ENCODE measurements around the gene EGFL6. TPM values are rescaled to one million over a fixed set of nuclear protein-coding genes. Genes with fewer than 3 reads are reported as not detected.

The EGFL6 gene
- total RNA-seq, 1 experiment from 2014 or later, result 0.96 TPM

- TF ChIP-seq ZMAT4 (CRISPR knock-in tag; IDR thresholded peaks at IDR 0.05) (no peak), MXD4 (CRISPR knock-in tag; IDR thresholded peaks at IDR 0.05; ENCODE audit: borderline replicate concordance) (no peak)
- H3K4me1 Mint-ChIP-seq, result peaks cover 9% of the 10 kb centered on the region
- H3K27ac Mint-ChIP-seq, result no peak overlapping the region
- ChIA-PET POLR2A (no interaction called here), CTCF (no interaction called here)
- DNase-seq (ENCODE audit: low spot score) (no peak), ATAC-seq (no peak)
- no peaks in the 10 kb centered on the region for H3K9me3 Mint-ChIP-seq
- no peaks in the 10 kb centered on the region; the same call in 1 of the 2 replicates for H3K27me3 Mint-ChIP-seq (ENCODE audit: low read depth)
- H3K36me3 Mint-ChIP-seq, result no peaks in the 10 kb centered on the region
- no peak overlapping the region for H3K4me3 Mint-ChIP-seq
Measured at GRCh38 chrX:13587786-13588477, 18.5 kb downstream of the EGFL6 start.

- Mint-ChIP-seq H3K27me3 (ENCODE audit: low read depth) (no peaks in the 10 kb centered on the region), H3K9me3 (no peaks in the 10 kb centered on the region), H3K4me3 (no peak overlapping the region), H3K27ac (no peak overlapping the region), H3K4me1 (peaks cover 9% of the 10 kb centered on the region), H3K36me3 (no peaks in the 10 kb centered on the region)
- CTCF ChIA-PET, result no interaction called here
- POLR2A ChIA-PET, result no interaction called here
- DNase-seq (ENCODE audit: low spot score) (no peak), ATAC-seq (no peak)
- TF ChIP-seq ZMAT4 (CRISPR knock-in tag; IDR thresholded peaks at IDR 0.05), result no peak
- TF ChIP-seq GTF2I (CRISPR knock-in tag; conservative IDR thresholded peaks at IDR 0.05), result no peak
- TF ChIP-seq STAT6 (CRISPR knock-in tag; conservative IDR thresholded peaks at IDR 0.05; ENCODE audit: low read depth), result no peak
- no peak for TF ChIP-seq ZNF138 (CRISPR knock-in tag; conservative IDR thresholded peaks at IDR 0.05)
- no peak for TF ChIP-seq TP53 (CRISPR knock-in tag; IDR thresholded peaks at IDR 0.05)
- no peak for TF ChIP-seq SMAD4 (CRISPR knock-in tag; IDR thresholded peaks at IDR 0.05)
- TF ChIP-seq E2F1 (CRISPR knock-in tag; IDR thresholded peaks at IDR 0.05), result no peak
- TF ChIP-seq NFATC4 (CRISPR knock-in tag; IDR thresholded peaks at IDR 0.05), result no peak
- TF ChIP-seq FOXK1 (CRISPR knock-in tag; IDR thresholded peaks at IDR 0.05), result no peak
- no peak for TF ChIP-seq NR3C1 (CRISPR knock-in tag; conservative IDR thresholded peaks at IDR 0.05; ENCODE audit: low read depth)
- TF ChIP-seq USF2 (CRISPR knock-in tag; IDR thresholded peaks at IDR 0.05), result no peak
Measured at GRCh38 chrX:13590207-13590606, 20.8 kb downstream of the EGFL6 start.

- no peak for ATAC-seq
- Mint-ChIP-seq H3K36me3 (no peaks in the 10 kb centered on the region), H3K4me1 (peaks cover 9% of the 10 kb centered on the region), H3K27me3 (ENCODE audit: low read depth) (no peaks in the 10 kb centered on the region), H3K27ac (no peak overlapping the region), H3K9me3 (no peaks in the 10 kb centered on the region), H3K4me3 (no peak overlapping the region)
- ChIA-PET POLR2A (no interaction called here), CTCF (no interaction called here)
- no peak for DNase-seq (ENCODE audit: low spot score)
- TF ChIP-seq ZNF532 (CRISPR knock-in tag; IDR thresholded peaks at IDR 0.05; ENCODE audit: borderline replicate concordance), result no peak
- TF ChIP-seq ZNF263 (CRISPR knock-in tag; IDR thresholded peaks at IDR 0.05; ENCODE audit: low read depth), result no peak
- TF ChIP-seq ZNF281 (CRISPR knock-in tag; IDR thresholded peaks at IDR 0.05), result no peak
- TF ChIP-seq ATF6 (CRISPR knock-in tag; IDR thresholded peaks at IDR 0.05), result no peak
- no peak for TF ChIP-seq GTF2I (CRISPR knock-in tag; conservative IDR thresholded peaks at IDR 0.05)
Measured at GRCh38 chrX:13590914-13591313, 21.5 kb downstream of the EGFL6 start.
